Heart right ventricle (tissue), 16 donors: ENCODE measurements around the gene GATAD2A. TPM values are rescaled to one million over a fixed set of nuclear protein-coding genes. Genes with fewer than 3 reads are reported as not detected.

Experiments used
- ATAC-seq, 8 donors: fragments of 200-7000 bp; cut with Tn5 transposase; one replicate each; pipeline ENCODE4 v1.9.1; 2020; ENCODE audit warnings: mild to moderate bottlenecking in 8 of 8, moderate library complexity in 8 of 8, moderate number of reproducible peaks in 1 of 8
- DNase-seq, 2 donors: peaks; one replicate each; pipeline ENCODE4 v3.0.0-alpha.2; 2020
- H3K27ac ChIP-seq, 10 donors: fragments of 200-600 bp; sonication (generic) in 2 of 10; one replicate each; pipeline versions ENCODE4 v1.5.0 to v1.8.0; 2020 to 2022; ENCODE audit warnings: mild to moderate bottlenecking in 3 of 10
- H3K27me3 ChIP-seq, 7 donors: fragments of 200-600 bp; one replicate each; pipeline ENCODE4 v1.8.0; 2021 to 2022; ENCODE audit warnings: mild to moderate bottlenecking in 2 of 7
- H3K36me3 ChIP-seq, 9 donors: fragments of 200-600 bp; sonication (generic) in 1 of 9; one replicate each; pipeline versions ENCODE4 v1.5.0 to v1.8.0; 2020 to 2022; ENCODE audit warnings: mild to moderate bottlenecking in 2 of 9
- H3K4me1 ChIP-seq, 9 donors: fragments of 200-600 bp; sonication (generic) in 1 of 9; one replicate each; pipeline versions ENCODE4 v1.5.0 to v1.8.0; 2020 to 2022; ENCODE audit warnings: mild to moderate bottlenecking in 4 of 9
- H3K4me3 ChIP-seq, 10 donors: fragments of 200-600 bp; sonication (generic) in 2 of 10; one replicate each; pipeline versions ENCODE4 v1.5.0 to v1.8.0; 2020 to 2022; ENCODE audit warnings: mild to moderate bottlenecking in 7 of 10, moderate library complexity in 2 of 10
- H3K9me3 ChIP-seq, 11 donors: fragments of 200-600 bp in 10 of 11; sonication (generic) in 2 of 11; one replicate each; pipeline versions ENCODE4 v1.5.0 to v1.8.0; 2013 to 2022; ENCODE audit warnings: mild to moderate bottlenecking in 2 of 11, control low read depth in 1 of 11, moderate library complexity in 1 of 11
- WGBS, 2 donors: extraction: QIAGEN DNeasy Blood & Tissue Kit; methylation state at CpG; one replicate each; pipeline ENCODE4 v1.1.7; 2013; ENCODE audit warnings: inconsistent platforms in 1 of 2; 5-methylcytosine and 5-hydroxymethylcytosine counted together
- intact Hi-C, 10 donors: fragments of 100-400 bp; cut with DNase I; formaldehyde crosslinking; loops; one replicate each; pipeline versions ENCODE4 v1.11.1 to v1.14.2; 2022
- polyA plus RNA-seq, 2 donors: library from polyadenylated mRNA; stranded (reverse); fragments of 200-250 nt; gene quantifications; one replicate each; pipeline ENCODE4 v1.2.3, GENCODE V29; 2013
- total RNA-seq, 10 donors: library from RNA; stranded (reverse); fragmentation: NEBNext Ultra II Directional in 3 of 10; extraction: Animal tissue kit (Norgen Biotek cat#: 25700) in 3 of 10; gene quantifications; one replicate each; pipeline versions ENCODE4 v1.2.1 to v1.2.4, GENCODE V29; 2021 to 2023
- TF ChIP-seq, protein P1 (sequence below), 9 donors: fragments of 200-600 bp; sonication (generic) in 2 of 9; IDR thresholded peaks; one replicate each; pipeline versions ENCODE4 v1.5.0 to v1.8.0; 2021 to 2022; ENCODE audit warnings: antibody characterized with exemption in 9 of 9, mild to moderate bottlenecking in 5 of 9, moderate library complexity in 1 of 9
- donor health status: Arrhythmogenic right ventricular cardiomyopathy.
- donor health status: ischemic (EF 13 %, LVEDD 7.1; RV severe dilation, severe dysfunction).
- donor health status: healthy with polysubstance abuse.
- donor health status: DM: no; HTN: yes; CAD: no.
- donor health status: DM: no; HTN: no; CAD: no.
- donor health status: ischemic (EF 25% LVEDD 6.9; RV normal size, moderate dysfunction).
- donor health status: ischemic (EF 25% LVEDD 5.7; RV mildly dilated, moderate dysfunction).
- donor health status: healthy.
- donor health status: DM: yes; HTN: yes; CAD: no.
- donor health status: Ischemic cardiomyopathy.
- donor health status: ischemic (EF 35%, LVEDD 5.7; RV mildly dilated, moderate dysfunction).
- donor health status: nonischemic (EF 11% LVEDD 7.7; RV severe dilation, severe dysfunction).
- donor health status: DM: yes; HTN: yes; CAD: no.
- donor health status: PGD.
- donor health status: ischemic (EF 29% LVEDD 5.4; RV normal size, mild dysfunction).
- donor health status: nonischemic (EF 23%, LVEDD 6.1; RV moderate dilation, normal function).

Gene GATAD2A
- total and polyA plus RNA-seq, 12 donors: 7.5 to 48.5 (median 25.8) TPM

DNA sequence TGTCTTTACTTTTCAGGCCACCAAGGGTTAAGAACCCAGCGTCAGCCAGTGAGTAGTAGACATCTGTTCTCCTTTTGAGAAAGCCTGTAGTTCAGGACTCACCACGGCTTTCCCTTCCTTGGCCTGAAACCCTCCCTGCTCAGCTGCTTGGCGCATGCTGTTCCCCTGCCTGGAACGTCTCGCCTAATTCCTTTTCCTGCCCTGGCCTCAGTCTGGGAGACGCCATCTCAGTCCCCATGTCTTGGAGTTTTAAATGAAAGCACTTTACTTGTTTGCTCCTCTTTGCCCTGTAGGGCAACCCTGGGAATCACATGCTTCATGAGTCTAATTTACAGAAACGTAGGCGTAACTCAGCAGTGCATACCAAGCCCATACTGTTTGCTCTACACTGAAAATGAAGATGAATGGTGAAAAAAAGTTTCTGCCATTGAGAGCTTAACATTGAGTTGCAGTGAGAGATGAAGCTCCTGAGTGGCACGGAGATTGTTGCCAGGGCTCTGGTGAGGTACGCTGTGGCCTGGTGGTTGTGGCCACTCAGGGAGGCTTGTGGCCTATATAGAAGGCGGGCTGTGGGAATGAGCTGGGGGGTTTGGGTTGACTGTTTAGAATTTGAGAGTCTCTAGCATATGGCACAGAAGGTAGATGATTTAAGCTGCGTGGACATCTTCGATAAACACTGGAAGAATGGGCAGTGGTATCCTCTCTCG lies 52.8 kb downstream of the GATAD2A start:
- intact Hi-C loops: loop anchor here in 3 of 10 donors (5.0 to 10.0 kb wide), 3 partner anchors 41 to 53 kb away; partner anchors contain the start of gene GATAD2A (in 2 of the 3)

DNA sequence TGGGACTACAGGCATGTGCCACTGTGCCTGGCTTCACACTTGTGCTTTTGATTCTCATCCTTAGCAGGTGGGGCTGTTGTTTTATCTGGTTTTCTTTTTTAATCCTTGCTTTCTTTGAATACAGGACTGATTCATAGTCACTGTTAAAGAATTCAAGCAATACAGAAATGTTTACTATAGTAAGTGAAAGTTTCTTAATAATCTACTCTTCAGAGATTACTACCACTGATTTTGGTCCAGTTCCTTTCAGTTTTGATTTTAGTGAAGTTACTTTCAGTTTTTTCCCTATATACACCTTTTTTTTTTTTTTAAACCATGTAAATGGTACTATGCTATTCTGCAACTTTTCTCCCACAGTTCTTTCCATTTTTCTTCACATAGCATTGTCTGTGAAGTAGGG lies 53.6 kb downstream of the GATAD2A start:
- ATAC-seq (no peak), DNase-seq (no peak)
- H3K4me1 ChIP-seq: peaks cover 36 to 76% (median 64%) of the 10 kb centered on the region in 9 donors
- TF ChIP-seq, protein P1, sequence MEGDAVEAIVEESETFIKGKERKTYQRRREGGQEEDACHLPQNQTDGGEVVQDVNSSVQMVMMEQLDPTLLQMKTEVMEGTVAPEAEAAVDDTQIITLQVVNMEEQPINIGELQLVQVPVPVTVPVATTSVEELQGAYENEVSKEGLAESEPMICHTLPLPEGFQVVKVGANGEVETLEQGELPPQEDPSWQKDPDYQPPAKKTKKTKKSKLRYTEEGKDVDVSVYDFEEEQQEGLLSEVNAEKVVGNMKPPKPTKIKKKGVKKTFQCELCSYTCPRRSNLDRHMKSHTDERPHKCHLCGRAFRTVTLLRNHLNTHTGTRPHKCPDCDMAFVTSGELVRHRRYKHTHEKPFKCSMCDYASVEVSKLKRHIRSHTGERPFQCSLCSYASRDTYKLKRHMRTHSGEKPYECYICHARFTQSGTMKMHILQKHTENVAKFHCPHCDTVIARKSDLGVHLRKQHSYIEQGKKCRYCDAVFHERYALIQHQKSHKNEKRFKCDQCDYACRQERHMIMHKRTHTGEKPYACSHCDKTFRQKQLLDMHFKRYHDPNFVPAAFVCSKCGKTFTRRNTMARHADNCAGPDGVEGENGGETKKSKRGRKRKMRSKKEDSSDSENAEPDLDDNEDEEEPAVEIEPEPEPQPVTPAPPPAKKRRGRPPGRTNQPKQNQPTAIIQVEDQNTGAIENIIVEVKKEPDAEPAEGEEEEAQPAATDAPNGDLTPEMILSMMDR (IDR thresholded peaks at IDR 0.05): no peak
- no peaks in the 10 kb centered on the region for H3K9me3 ChIP-seq
- intact Hi-C loops: loop anchor here in 3 of 10 donors (5.0 to 10.0 kb wide), 3 partner anchors 42 to 54 kb away; partner anchors contain the start of gene GATAD2A (in 2 of the 3)
- peaks cover 0 to 5% (median 0%) of the 10 kb centered on the region in 9 donors for H3K36me3 ChIP-seq
- H3K27ac ChIP-seq: peak overlapping the region in 7 of 10 donors; percentile 57 to 90 (median 75)
- H3K4me3 ChIP-seq: peak overlapping the region in 1 of 10 donors; percentile 31
- H3K27me3 ChIP-seq: no peaks in the 10 kb centered on the region

More for the DNA sequence above, 52.8 kb downstream of the GATAD2A start:
- Histone ChIP-seq H3K36me3 (peaks cover 0 to 5% (median 0%) of the 10 kb centered on the region in 9 donors), H3K9me3 (no peaks in the 10 kb centered on the region), H3K27ac (peak overlapping the region in 4 of 10 donors; percentile 71 to 90 (median 76)), H3K27me3 (no peaks in the 10 kb centered on the region), H3K4me1 (peaks cover 36 to 70% (median 56%) of the 10 kb centered on the region in 9 donors), H3K4me3 (no peak overlapping the region)
- WGBS, 2 donors: 81 to 82% methylated on average over 14 of the region's 14 CpGs
- DNase-seq: no peak
- TF ChIP-seq, protein P1 (IDR thresholded peaks at IDR 0.05): no peak
- no peak for ATAC-seq

DNA sequence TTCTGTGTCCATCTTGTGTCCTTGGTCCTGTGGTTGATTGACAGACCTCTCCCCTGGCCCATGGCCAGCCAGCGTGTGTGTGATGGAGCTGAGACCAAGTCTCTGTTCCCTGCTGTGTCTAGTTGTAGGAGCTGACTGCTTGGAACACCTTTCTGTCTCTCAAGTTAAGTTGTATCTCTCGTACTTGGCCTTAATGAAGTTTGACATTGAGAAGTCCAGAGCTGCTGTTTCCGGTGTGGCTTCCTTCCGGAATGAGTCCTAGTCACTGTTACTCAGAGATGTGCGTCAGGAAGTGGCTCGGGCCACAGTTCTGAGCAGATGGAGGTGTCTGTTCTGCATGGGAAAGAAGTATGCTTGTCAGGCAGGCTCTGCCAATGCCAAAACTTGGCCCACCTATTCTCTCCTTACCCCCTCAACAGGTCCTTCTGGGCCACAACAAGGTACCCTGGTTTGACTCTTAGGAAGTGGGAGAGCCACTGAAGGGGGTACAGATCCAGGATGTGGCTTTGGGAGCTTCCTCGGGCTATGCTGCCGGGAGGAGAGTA lies 54.3 kb downstream of the GATAD2A start:
- intact Hi-C loops: loop anchor here in 4 of 10 donors (5.0 to 10.0 kb wide), 3 partner anchors 42 to 55 kb away; partner anchors contain the start of gene GATAD2A (in 3 of the 4)
- ATAC-seq (peak in 7 of 8 donors; percentile 16 to 60 (median 37)), DNase-seq (no peak)
- WGBS, 2 donors: 36 to 53% methylated on average over 8 of the region's 8 CpGs
- Histone ChIP-seq H3K4me3 (peak overlapping the region in 4 of 10 donors; percentile 5 to 37 (median 18)), H3K36me3 (peaks cover 0 to 5% (median 0%) of the 10 kb centered on the region in 9 donors), H3K27ac (peak overlapping the region; percentile 49 to 90 (median 72)), H3K4me1 (peaks cover 36 to 83% (median 71%) of the 10 kb centered on the region in 9 donors), H3K9me3 (no peaks in the 10 kb centered on the region), H3K27me3 (no peaks in the 10 kb centered on the region)
- TF ChIP-seq, protein P1 (IDR thresholded peaks at IDR 0.05): no peak

DNA sequence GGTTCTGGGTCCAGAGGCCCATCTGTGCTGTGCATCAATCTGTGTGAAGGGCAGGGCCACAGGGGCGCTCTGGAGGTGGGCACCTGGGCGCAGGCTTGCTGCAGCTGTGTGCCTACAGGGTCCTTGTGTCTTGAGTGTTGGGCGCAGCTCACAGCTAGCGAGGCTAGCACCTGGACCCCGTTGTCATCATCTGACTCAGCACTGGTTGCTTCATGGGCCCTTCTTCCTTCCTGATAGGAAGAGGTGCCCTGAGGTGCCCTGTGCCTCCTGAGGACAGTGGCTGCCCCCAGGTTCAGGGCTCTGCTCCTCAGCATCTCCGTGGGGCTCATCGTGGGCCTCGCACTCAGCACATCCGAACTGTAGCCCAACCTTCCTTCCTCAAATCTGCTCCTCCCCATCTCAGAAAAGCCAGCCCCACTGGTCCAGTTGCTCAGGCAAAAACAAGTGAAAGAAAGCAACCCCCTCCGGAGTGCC lies 54.8 kb downstream of the GATAD2A start:
- ATAC-seq (peak in 2 of 8 donors; percentile 5 to 12), DNase-seq (no peak)
- intact Hi-C loops: loop anchor here in 1 of 10 donors (5.0 kb wide), 1 partner anchor 53 kb away; the partner anchor contains the start of gene GATAD2A
- H3K36me3 ChIP-seq: peaks cover 0 to 10% (median 2%) of the 10 kb centered on the region in 9 donors
- H3K4me1 ChIP-seq: peaks cover 36 to 85% (median 72%) of the 10 kb centered on the region in 9 donors
- H3K4me3 ChIP-seq: peak overlapping the region in 7 of 10 donors; percentile 3 to 37 (median 12)
- WGBS, 2 donors: 60 to 62% methylated on average over 10 of the region's 10 CpGs
- peak overlapping the region; percentile 49 to 90 (median 72) for H3K27ac ChIP-seq
- TF ChIP-seq, protein P1 (IDR thresholded peaks at IDR 0.05): no peak
- no peaks in the 10 kb centered on the region for H3K27me3 ChIP-seq
- H3K9me3 ChIP-seq: no peaks in the 10 kb centered on the region
